GM21423 (cell line): ENCODE data around the gene ZMYND19.
"Not testable (repeated sequence)": the region's sequence is repeated elsewhere in the genome, so short reads cannot be mapped to it uniquely, and the experiment has no call there.

Experiments used
- ATAC-seq: cut with Tn5 transposase; IDR thresholded peaks from one replicate; pipeline ENCODE4 v1.9.1; 2021; ENCODE audit warnings: mild to moderate bottlenecking, moderate library complexity; ENCODE audit not compliant: unreplicated experiment

Gene ZMYND19

GRCh38 chr9:137564134-137564533, 26.2 kb downstream of the ZMYND19 start:
- ATAC-seq, result no peak

DNA sequence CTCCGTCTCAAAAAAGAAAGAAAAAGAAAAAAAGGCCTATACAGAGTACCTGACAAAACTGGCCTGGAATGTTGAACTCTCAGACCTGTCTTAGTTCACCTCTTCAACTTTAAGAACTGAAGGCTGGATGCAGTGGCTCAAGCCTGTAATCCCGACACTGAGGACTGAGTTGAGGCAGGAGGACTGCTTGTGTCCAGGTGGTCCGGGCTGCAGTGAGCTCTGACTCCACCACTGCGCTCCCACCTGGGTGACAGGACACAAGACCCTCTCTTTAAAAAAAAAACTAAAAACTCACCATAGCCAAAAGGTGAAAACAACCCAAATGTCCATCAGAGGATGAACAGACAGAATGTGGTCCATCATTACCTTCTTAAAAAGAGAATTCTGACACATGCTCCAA, 32.2 kb downstream of the ZMYND19 start:
- ATAC-seq, result no peak

GRCh38 chr9:137556069-137556838, 34.1 kb downstream of the ZMYND19 start:
- no peak for ATAC-seq

DNA sequence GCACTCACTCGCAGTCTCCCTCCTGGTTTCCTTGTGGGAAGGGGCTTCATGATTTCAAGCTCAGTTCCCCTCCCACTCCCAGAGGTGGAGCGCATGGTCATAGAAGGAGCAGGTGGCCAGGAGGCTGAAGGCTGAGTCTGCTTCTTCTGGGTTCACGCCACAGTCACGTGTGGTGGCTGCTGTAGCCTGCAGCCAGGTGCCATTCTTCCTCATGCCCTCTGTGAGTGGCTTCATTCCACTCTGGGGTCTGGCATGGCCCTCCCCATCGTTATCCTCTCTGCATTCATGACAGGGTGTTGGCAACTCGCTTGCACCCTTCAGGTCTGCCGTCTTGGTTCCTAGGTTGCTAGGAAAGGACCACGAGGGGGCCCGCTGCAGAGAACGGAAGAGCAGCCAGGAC, 35.1 kb downstream of the ZMYND19 start:
- ATAC-seq, result no peak

DNA sequence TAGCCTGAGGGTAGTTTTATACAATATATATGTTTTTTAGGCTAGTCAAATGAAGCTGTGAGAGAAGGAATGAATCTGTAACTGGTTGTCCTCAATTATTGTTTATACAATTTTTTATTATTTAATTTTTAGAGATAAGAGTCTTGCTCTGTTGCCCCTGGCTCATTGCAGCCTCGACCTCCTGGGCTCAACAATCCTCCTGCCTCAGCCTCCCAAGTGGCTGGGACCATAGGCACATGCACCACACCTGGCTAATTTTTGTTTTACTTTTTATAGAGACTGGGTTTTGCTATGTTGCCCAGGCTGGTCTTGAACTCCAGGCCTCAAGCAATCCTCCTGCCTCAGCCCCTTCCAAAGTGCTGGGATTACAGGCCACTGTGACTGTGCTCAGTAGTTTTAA, 36.0 kb downstream of the ZMYND19 start:
- ATAC-seq, result no peak

- not testable (repeated sequence) for ATAC-seq
Observed at GRCh38 chr9:137553654-137554053, 36.7 kb downstream of the ZMYND19 start.

DNA sequence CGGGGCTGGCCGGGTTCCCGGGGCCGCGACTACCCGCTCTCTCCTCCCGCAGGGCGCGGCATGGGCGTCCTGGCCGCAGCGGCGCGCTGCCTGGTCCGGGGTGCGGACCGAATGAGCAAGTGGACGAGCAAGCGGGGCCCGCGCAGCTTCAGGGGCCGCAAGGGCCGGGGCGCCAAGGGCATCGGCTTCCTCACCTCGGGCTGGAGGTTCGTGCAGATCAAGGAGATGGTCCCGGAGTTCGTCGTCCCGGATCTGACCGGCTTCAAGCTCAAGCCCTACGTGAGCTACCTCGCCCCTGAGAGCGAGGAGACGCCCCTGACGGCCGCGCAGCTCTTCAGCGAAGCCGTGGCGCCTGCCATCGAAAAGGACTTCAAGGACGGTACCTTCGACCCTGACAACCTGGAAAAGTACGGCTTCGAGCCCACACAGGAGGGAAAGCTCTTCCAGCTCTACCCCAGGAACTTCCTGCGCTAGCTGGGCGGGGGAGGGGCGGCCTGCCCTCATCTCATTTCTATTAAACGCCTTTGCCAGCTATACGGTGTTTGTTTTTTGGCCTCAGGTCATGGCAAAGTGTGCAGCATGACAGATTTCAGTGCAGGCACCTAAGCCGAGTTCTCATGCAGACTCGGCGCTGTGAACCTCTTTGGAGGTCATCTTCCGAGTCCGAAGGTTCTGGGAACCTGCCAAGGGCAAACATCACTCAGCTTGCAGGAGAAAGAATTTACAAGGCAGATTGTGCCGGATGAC, 38.1 kb downstream of the ZMYND19 start:
- peak; percentile 8 for ATAC-seq

DNA sequence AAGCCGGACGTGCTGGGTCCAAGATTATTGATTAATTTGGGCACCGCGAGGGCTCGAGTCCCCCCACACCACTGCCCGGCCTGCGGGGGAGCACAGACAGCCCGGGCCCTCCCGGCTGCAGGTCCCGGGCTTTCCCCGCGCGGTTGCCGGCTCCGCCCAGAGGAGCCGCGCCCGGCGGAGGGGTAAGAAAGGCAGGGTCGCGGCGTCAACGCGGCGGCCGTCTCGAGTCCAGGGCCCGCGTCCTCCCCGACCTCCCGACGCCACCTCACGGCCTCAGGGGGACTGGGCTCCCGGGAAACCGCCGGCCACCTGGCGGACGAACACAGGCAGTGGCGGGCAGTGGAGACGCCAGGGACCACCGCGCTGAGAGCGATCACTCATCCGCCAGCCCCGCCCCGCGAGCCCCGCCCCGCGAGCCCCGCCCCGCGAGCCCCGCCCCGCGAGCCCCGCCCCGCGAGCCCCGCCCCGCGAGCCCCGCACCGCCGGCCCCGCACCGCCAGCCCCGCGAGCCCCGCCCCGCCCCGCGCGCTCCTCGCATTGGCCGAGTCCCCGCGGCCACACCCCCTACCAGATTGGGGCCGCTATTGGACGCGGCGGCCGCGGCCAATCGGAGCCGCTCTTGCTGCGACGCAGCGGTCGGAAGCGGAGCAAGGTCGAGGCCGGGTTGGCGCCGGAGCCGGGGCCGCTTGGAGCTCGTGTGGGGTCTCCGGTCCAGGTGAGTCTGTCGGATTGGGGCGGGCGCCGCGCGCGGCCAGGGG, 38.9 kb downstream of the ZMYND19 start, which contains the start of gene MRPL41:
MRPL41 (plus strand) TSS at position 616 of the 758 bp plus-strand sequence. CDS start 203 bp downstream, outside the sequence.
- ATAC-seq, result peak; percentile 80

GRCh38 chr9:137550958-137551263, 39.4 kb downstream of the ZMYND19 start:
- ATAC-seq, result not testable (repeated sequence)

GRCh38 chr9:137550231-137550621, 40.1 kb downstream of the ZMYND19 start, which contains the start of gene PNPLA7:
PNPLA7 (minus strand) TSS chr9:137550402; CDS start chr9:137550197, 205 bp downstream.
- ATAC-seq, result no peak

GRCh38 chr9:137547687-137548543, 42.4 kb downstream of the ZMYND19 start:
- ATAC-seq, result no peak

GRCh38 chr9:137545123-137545522, 45.2 kb downstream of the ZMYND19 start:
- no peak for ATAC-seq

GRCh38 chr9:137544176-137544760, 46.0 kb downstream of the ZMYND19 start:
- no peak for ATAC-seq

GRCh38 chr9:137543237-137543963, 46.9 kb downstream of the ZMYND19 start:
- ATAC-seq, result no peak

GRCh38 chr9:137542486-137542885, 47.8 kb downstream of the ZMYND19 start:
- ATAC-seq, result no peak

GRCh38 chr9:137540536-137540935, 49.8 kb downstream of the ZMYND19 start:
- no peak for ATAC-seq

- no peak for ATAC-seq
Observed at GRCh38 chr9:137538058-137538457, 52.3 kb downstream of the ZMYND19 start.

DNA sequence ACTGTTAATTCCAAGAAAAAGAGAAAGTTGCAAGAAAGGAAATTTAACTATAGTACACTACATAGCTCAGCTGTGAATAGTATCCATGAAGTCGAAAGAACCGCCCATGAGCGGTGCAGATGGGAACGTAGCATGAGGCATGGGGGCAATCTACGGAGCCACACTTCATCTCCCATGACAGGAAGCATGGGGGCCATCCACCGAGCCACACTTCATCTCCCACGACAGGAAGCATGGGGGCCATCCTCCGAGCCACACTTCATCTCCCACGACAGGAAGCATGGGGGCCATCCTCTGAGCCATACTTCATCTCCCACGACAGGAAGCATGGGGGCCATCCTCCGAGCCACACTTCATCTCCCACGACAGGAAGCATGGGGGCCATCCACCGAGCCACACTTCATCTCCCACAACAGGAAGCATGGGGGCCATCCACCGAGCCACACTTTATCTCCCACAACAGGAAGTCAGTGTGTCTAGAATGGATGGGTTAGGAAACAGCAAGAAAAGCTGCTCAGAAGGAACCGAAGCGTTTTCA, 53.6 kb downstream of the ZMYND19 start:
- ATAC-seq, result not testable (repeated sequence)

- ATAC-seq, result no peak
Observed at GRCh38 chr9:137535120-137535428, 55.2 kb downstream of the ZMYND19 start.
